Panc1 (cell line): ENCODE results near the gene DNASE1L3. TPM values are rescaled to one million over a fixed set of nuclear protein-coding genes. Genes with fewer than 3 reads are reported as not detected.
A peak's percentile ranks its signal among the peaks of the same experiment; 100 is the strongest.

Source experiments
- ATAC-seq: fragments of 200-7000 bp; cut with Tn5 transposase; 2 replicates; pipeline ENCODE4 v1.9.1; 2020; ENCODE audit warnings: mild to moderate bottlenecking, moderate library complexity
- BruUV-seq: library from RNA; stranded (reverse); fragments of 400-500 nt; replicated peaks from 2 replicates; lab custom pipeline; 2021; lab: Mats Ljungman, UMichigan
- CTCF ChIA-PET: fragments of 300-600 bp; sonication (Branson Sonifier 250); formaldehyde crosslinking; loops from one replicate; lab custom pipeline; 2022; ENCODE audit warnings: antibody characterized with exemption; lab: Charles Lee
- POLR2A ChIA-PET: fragments of 300-600 bp; sonication (Branson Sonifier 250); formaldehyde crosslinking; loops from one replicate; lab custom pipeline; 2022; ENCODE audit warnings: antibody characterized with exemption; lab: Charles Lee
- DNase-seq: peaks from one replicate; pipeline ENCODE4 v3.0.0-alpha.2; 2010; ENCODE audit warnings: low read depth, low spot score
- H3K27ac ChIP-seq: 2 replicates; pipeline ENCODE4 v1.5.1; 2011; ENCODE audit warnings: mild to moderate bottlenecking, low read length, inconsistent platforms
- H3K27me3 ChIP-seq: fragments of 200-500 bp; sonication (Bioruptor generic); 2 replicates; pipeline ENCODE4 v1.6.0; 2014; ENCODE audit warnings: low read length, inconsistent platforms; ENCODE audit not compliant: control insufficient read depth, insufficient read depth
- H3K36me3 ChIP-seq: fragments of 200-500 bp; sonication (Bioruptor generic); 2 replicates; pipeline ENCODE4 v1.5.1; 2014; ENCODE audit warnings: inconsistent platforms, mild to moderate bottlenecking, low read length, moderate library complexity; ENCODE audit not compliant: control insufficient read depth, insufficient read depth
- H3K4me1 ChIP-seq: 2 replicates; pipeline ENCODE4 v1.5.1; 2011; ENCODE audit warnings: inconsistent platforms, mild to moderate bottlenecking, low read length, moderate library complexity; ENCODE audit not compliant: control insufficient read depth, insufficient read depth
- H3K4me3 ChIP-seq, 2 experiments: 2 replicates each; pipeline ENCODE4 v1.5.1; 2011 to 2012; ENCODE audit warnings: low read depth in 2 of 2, low read length in 2 of 2, mild to moderate bottlenecking in 2 of 2, inconsistent platforms in 1 of 2, moderate library complexity in 1 of 2
- H3K9me3 ChIP-seq: fragments of 200-500 bp; sonication (Bioruptor generic); 2 replicates; pipeline ENCODE4 v1.5.1; 2014; ENCODE audit warnings: low read depth, mild to moderate bottlenecking, inconsistent platforms, low read length, moderate library complexity; ENCODE audit not compliant: control insufficient read depth, insufficient read depth
- CTCF ChIP-seq: fragments of 450-650 bp; IDR thresholded peaks from 2 replicates; pipeline ENCODE4 v1.5.1; 2017; ENCODE audit warnings: mild to moderate bottlenecking
- POLR2AphosphoS5 ChIP-seq: IDR thresholded peaks from 2 replicates; pipeline ENCODE4 v1.6.1; 2012; ENCODE audit warnings: mild to moderate bottlenecking, low read depth, low read length, moderate library complexity
- SIN3A ChIP-seq: IDR thresholded peaks from 2 replicates; pipeline ENCODE4 v1.6.1; 2012; ENCODE audit warnings: low read depth, mild to moderate bottlenecking, low read length, moderate library complexity, borderline replicate concordance; ENCODE audit not compliant: insufficient read depth
- TCF7L2 ChIP-seq: IDR thresholded peaks from 2 replicates; pipeline ENCODE4 v1.6.1; 2011; ENCODE audit warnings: mild to moderate bottlenecking, low read depth, low read length, inconsistent platforms
- in situ Hi-C: cut with HindIII; loops from 2 replicates; pipeline ENCODE4 v1.10.0; 2016; ENCODE audit warnings: low sequenced_read_pairs, low pct_unique_long_range_greater_than_20kb
- intact Hi-C: fragments of 100-400 bp; cut with micrococcal nuclease; formaldehyde crosslinking; loops from one replicate; pipeline ENCODE4 v1.10.0; 2022; ENCODE audit not compliant: unreplicated experiment
- total RNA-seq: library from RNA; stranded (reverse); gene quantifications from one replicate; pipeline ENCODE4 v1.2.1, GENCODE V29; 2021; ENCODE audit not compliant: unreplicated experiment
- TF ChIP-seq, protein P1 (sequence below), 2 experiments: IDR thresholded peaks; 2 replicates each; pipeline ENCODE4 v1.6.1; 2011 to 2012; ENCODE audit warnings: low read depth in 2 of 2, control low read depth in 1 of 2, low read length in 1 of 2, mild to moderate bottlenecking in 1 of 2, moderate library complexity in 1 of 2; ENCODE audit not compliant: insufficient read depth in 1 of 2

Gene DNASE1L3
- total RNA-seq, 1 experiment from 2014 or later: not detected

DNA sequence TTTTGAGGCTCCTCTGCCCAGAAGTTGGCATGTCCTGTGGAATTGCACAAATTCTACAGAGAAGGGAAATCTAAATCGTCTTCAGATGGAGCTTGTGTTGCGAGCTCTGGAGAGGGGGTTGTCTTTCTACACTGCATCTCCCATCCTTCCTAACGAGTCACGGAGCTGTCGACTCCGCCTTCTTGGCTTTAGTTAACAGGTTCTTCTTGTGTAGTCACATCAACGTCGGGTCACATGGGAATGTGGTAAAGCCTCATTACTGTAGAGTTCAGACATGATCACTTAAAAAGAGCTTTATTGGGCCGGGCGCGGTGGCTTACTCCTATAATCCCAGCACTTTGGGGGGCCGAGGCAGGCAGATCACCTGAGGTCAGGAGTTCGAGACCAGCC, 60.0 kb downstream of the DNASE1L3 start:
- H3K27me3 ChIP-seq: no peaks in the 10 kb centered on the region
- H3K9me3 ChIP-seq: no peaks in the 10 kb centered on the region
- BruUV-seq: no TSS peak
- DNase-seq (no peak), ATAC-seq (no peak)
- CTCF ChIA-PET: no interaction called here
- TF ChIP-seq TCF7L2 (no peak), CTCF (no peak), POLR2AphosphoS5 (no peak), SIN3A (no peak)
- TF ChIP-seq, protein P1, sequence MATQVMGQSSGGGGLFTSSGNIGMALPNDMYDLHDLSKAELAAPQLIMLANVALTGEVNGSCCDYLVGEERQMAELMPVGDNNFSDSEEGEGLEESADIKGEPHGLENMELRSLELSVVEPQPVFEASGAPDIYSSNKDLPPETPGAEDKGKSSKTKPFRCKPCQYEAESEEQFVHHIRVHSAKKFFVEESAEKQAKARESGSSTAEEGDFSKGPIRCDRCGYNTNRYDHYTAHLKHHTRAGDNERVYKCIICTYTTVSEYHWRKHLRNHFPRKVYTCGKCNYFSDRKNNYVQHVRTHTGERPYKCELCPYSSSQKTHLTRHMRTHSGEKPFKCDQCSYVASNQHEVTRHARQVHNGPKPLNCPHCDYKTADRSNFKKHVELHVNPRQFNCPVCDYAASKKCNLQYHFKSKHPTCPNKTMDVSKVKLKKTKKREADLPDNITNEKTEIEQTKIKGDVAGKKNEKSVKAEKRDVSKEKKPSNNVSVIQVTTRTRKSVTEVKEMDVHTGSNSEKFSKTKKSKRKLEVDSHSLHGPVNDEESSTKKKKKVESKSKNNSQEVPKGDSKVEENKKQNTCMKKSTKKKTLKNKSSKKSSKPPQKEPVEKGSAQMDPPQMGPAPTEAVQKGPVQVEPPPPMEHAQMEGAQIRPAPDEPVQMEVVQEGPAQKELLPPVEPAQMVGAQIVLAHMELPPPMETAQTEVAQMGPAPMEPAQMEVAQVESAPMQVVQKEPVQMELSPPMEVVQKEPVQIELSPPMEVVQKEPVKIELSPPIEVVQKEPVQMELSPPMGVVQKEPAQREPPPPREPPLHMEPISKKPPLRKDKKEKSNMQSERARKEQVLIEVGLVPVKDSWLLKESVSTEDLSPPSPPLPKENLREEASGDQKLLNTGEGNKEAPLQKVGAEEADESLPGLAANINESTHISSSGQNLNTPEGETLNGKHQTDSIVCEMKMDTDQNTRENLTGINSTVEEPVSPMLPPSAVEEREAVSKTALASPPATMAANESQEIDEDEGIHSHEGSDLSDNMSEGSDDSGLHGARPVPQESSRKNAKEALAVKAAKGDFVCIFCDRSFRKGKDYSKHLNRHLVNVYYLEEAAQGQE (IDR thresholded peaks at IDR 0.05; ENCODE audit: insufficient read depth in 1 of 2, low read depth in 2 of 2, low read length in 1 of 2): no peak
- no peak overlapping the region for H3K27ac ChIP-seq
- POLR2A ChIA-PET: no interaction called here
- no peaks in the 10 kb centered on the region for H3K4me1 ChIP-seq
- peaks cover 31% of the 10 kb centered on the region for H3K36me3 ChIP-seq
- no peak overlapping the region for H3K4me3 ChIP-seq
- in situ Hi-C loops: no loop called here
- intact Hi-C loops: no loop called here

GRCh38 chr3:58150130-58150809, 60.5 kb downstream of the DNASE1L3 start:
- intact Hi-C loops: no loop called here
- Histone ChIP-seq H3K4me3 (no peak overlapping the region), H3K4me1 (no peaks in the 10 kb centered on the region), H3K36me3 (peaks cover 31% of the 10 kb centered on the region), H3K27ac (no peak overlapping the region), H3K9me3 (no peaks in the 10 kb centered on the region), H3K27me3 (no peaks in the 10 kb centered on the region)
- no peak for DNase-seq
- in situ Hi-C loops: no loop called here
- TF ChIP-seq POLR2AphosphoS5 (no peak), TCF7L2 (no peak), CTCF (no peak), SIN3A (no peak)
- TF ChIP-seq, protein P1 (IDR thresholded peaks at IDR 0.05; ENCODE audit: insufficient read depth in 1 of 2, low read depth in 2 of 2, low read length in 1 of 2): no peak
- no peak for ATAC-seq
- ChIA-PET POLR2A (no interaction called here), CTCF (no interaction called here)
- BruUV-seq: TSS peak; percentile 8
